ENCODE measurements around the gene TUFM. TPM values are rescaled to one million over a fixed set of nuclear protein-coding genes. Genes with fewer than 3 reads are reported as not detected.
A peak's percentile ranks its signal among the peaks of the same experiment; 100 is the strongest.

Gene TUFM
- total and polyA plus RNA-seq, 11 donors, result 179 to 384 (median 226) TPM

DNA sequence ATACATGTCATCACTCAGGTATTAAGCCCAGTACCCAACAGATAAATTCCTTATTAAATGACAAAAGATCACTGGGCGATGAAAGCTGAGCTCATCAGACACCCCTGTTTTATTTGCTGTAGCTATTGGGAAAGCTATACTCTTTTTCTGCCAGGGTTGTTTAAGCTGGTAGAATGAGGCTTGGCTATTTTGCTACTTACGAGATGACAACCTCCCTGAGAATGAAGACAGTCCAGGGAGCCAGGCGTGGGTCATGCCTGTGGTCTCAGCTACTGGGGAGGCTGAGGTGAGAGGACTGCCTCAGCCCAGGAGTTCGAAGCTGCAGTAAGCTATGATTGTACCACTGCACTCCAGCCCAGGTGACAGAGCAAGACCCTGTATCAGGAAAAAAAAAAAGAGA lies 13.2 kb upstream of the TUFM start:
- Histone ChIP-seq H3K27ac (no peak overlapping the region), H3K36me3 (no peaks in the 10 kb centered on the region), H3K27me3 (no peaks in the 10 kb centered on the region), H3K4me3 (no peak overlapping the region), H3K9me3 (no peaks in the 10 kb centered on the region), H3K4me1 (peaks cover 0 to 12% (median 7%) of the 10 kb centered on the region in 12 donors)
- DNase-seq (no peak), ATAC-seq (no peak)
- intact Hi-C loops (cut with DNase I), result no loop called here
- TF ChIP-seq, protein P1, sequence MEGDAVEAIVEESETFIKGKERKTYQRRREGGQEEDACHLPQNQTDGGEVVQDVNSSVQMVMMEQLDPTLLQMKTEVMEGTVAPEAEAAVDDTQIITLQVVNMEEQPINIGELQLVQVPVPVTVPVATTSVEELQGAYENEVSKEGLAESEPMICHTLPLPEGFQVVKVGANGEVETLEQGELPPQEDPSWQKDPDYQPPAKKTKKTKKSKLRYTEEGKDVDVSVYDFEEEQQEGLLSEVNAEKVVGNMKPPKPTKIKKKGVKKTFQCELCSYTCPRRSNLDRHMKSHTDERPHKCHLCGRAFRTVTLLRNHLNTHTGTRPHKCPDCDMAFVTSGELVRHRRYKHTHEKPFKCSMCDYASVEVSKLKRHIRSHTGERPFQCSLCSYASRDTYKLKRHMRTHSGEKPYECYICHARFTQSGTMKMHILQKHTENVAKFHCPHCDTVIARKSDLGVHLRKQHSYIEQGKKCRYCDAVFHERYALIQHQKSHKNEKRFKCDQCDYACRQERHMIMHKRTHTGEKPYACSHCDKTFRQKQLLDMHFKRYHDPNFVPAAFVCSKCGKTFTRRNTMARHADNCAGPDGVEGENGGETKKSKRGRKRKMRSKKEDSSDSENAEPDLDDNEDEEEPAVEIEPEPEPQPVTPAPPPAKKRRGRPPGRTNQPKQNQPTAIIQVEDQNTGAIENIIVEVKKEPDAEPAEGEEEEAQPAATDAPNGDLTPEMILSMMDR (IDR thresholded peaks at IDR 0.05), result no peak
- TF ChIP-seq POLR2A (IDR thresholded peaks at IDR 0.05), result no peak
- WGBS, 4 donors, result 73 to 89% (median 76%) methylated on average over 4 of the region's 4 CpGs

DNA sequence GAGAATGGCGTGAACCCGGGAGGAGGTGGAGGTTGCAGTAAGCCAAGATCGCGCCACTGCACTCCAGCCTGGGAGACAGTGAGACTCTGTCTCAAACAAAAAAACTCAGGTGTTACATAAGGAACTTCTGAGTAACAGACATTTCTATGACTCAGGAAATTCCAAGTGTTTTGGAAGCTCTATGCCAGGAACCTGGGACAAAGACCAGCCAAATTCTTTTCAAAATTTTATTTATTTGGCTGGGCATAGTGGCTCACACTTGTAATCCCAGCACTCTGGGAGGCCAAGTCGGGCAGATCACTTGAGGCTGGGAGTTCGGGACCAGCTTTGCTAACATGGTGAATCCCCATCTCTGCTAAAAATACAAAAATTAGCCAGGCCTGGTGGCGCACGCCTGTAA lies 12.3 kb upstream of the TUFM start:
- Histone ChIP-seq H3K36me3 (no peaks in the 10 kb centered on the region), H3K4me3 (no peak overlapping the region), H3K4me1 (peaks cover 0 to 11% (median 5%) of the 10 kb centered on the region in 12 donors), H3K27ac (peak overlapping the region in 1 of 12 donors; percentile 4), H3K9me3 (no peaks in the 10 kb centered on the region), H3K27me3 (no peaks in the 10 kb centered on the region)
- DNase-seq, result no peak
- 92 to 95% (median 94%) methylated on average over 8 of the region's 8 CpGs for WGBS, 4 donors
- intact Hi-C loops (cut with DNase I), result no loop called here
- TF ChIP-seq, protein P1 (IDR thresholded peaks at IDR 0.05), result no peak
- no peak for TF ChIP-seq POLR2A (IDR thresholded peaks at IDR 0.05)
- no peak for ATAC-seq

DNA sequence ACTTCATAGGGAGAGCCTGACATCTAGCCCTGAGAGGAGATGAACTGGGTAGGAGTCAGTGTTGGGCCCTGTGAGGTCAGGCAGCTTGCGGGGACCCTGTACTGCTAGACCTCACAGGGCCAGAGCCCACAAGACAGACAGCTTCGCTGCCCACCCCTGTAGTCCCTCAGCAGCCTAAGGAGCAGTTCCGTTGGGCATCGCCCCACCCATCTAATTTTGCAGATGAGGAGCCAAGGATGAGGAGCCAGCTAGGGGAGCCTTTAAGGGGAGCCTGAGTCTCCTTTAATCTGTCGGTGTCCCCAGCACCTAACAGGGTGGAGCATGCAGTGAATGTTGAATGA lies 755 bp upstream of the TUFM start:
- H3K4me3 ChIP-seq, result peak overlapping the region; percentile 63 to 100 (median 85)
- no peaks in the 10 kb centered on the region for H3K9me3 ChIP-seq
- ATAC-seq, result peak; percentile 8 to 21 (median 14)
- peaks cover 0 to 25% (median 18%) of the 10 kb centered on the region in 12 donors for H3K4me1 ChIP-seq
- DNase-seq, result no peak
- 7 to 21% (median 14%) methylated on average over 4 to 5 of the region's 5 CpGs for WGBS, 4 donors
- H3K27ac ChIP-seq, result peak overlapping the region; percentile 73 to 96 (median 90)
- peaks cover 0 to 32% (median 30%) of the 10 kb centered on the region in 9 donors for H3K36me3 ChIP-seq
- intact Hi-C loops (cut with DNase I), result loop anchor here in 9 of 10 donors (1.0 to 5.0 kb wide), 11 partner anchors 14 to 127 kb away; partner anchors contain the start of genes SH2B1 (in 6 of the 9), ATXN2L (in 3 of the 9), NFATC2IP (in 1 of the 9) and RABEP2 (in 1 of the 9)
- H3K27me3 ChIP-seq, result no peaks in the 10 kb centered on the region
- TF ChIP-seq, protein P1 (IDR thresholded peaks at IDR 0.05), result no peak
- TF ChIP-seq POLR2A (IDR thresholded peaks at IDR 0.05), result no peak

DNA sequence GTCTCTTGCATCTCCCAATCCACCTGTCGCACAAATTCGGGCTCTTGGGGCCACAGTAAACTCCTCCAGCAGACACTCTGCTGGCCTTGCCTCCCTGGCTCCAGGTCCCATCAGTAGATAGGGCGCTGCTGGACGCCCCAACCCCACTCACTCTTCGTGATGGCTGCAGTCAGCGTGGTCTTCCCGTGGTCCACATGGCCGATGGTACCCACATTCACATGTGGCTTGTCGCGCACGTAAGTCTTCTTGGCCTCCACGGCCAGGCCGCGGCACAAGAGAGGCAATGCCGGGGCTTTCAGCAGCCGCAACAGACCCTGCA lies 428 bp downstream of the TUFM start:
- Histone ChIP-seq H3K27me3 (no peaks in the 10 kb centered on the region), H3K4me3 (peak overlapping the region; percentile 63 to 100 (median 85)), H3K36me3 (peaks cover 0 to 42% (median 39%) of the 10 kb centered on the region in 9 donors), H3K27ac (peak overlapping the region in 11 of 12 donors; percentile 73 to 96 (median 90)), H3K9me3 (no peaks in the 10 kb centered on the region), H3K4me1 (peaks cover 0 to 25% (median 18%) of the 10 kb centered on the region in 12 donors)
- intact Hi-C loops (cut with DNase I), result loop anchor here in 9 of 10 donors (1.0 to 5.0 kb wide), 12 partner anchors 15 to 129 kb away; partner anchors contain the start of genes SH2B1 (in 6 of the 9), ATXN2L (in 3 of the 9), NFATC2IP (in 1 of the 9) and RABEP2 (in 1 of the 9)
- no peak for DNase-seq
- TF ChIP-seq POLR2A (IDR thresholded peaks at IDR 0.05), result no peak
- TF ChIP-seq, protein P1 (IDR thresholded peaks at IDR 0.05), result no peak
- ATAC-seq, result no peak
- 0 to 3% (median 1%) methylated on average over 9 to 16 of the region's 16 CpGs for WGBS, 4 donors
